GM12865 (cell line): ENCODE data around the gene CTDP1.
A peak's percentile ranks its signal among the peaks of the same experiment; 100 is the strongest.

Experiments
- DNase-seq: peaks from one replicate; pipeline ENCODE4 v3.0.0; 2010; ENCODE audit warnings: low read depth
- H3K4me3 ChIP-seq: 2 replicates; pipeline ENCODE4 v1.5.1; 2011; ENCODE audit warnings: mild to moderate bottlenecking, low read depth, low read length, control low read depth
- TF ChIP-seq, protein P1 (sequence below): IDR thresholded peaks from 2 replicates; pipeline ENCODE4 v1.5.1; 2011; ENCODE audit warnings: low read length, control low read depth, low read depth, inconsistent platforms; ENCODE audit not compliant: insufficient read depth; ENCODE audit errors: missing control alignments

Gene CTDP1

GRCh38 chr18:79640064-79640672, 39.4 kb upstream of the CTDP1 start:
- no peak overlapping the region for H3K4me3 ChIP-seq
- DNase-seq = no peak
- TF ChIP-seq, protein P1, sequence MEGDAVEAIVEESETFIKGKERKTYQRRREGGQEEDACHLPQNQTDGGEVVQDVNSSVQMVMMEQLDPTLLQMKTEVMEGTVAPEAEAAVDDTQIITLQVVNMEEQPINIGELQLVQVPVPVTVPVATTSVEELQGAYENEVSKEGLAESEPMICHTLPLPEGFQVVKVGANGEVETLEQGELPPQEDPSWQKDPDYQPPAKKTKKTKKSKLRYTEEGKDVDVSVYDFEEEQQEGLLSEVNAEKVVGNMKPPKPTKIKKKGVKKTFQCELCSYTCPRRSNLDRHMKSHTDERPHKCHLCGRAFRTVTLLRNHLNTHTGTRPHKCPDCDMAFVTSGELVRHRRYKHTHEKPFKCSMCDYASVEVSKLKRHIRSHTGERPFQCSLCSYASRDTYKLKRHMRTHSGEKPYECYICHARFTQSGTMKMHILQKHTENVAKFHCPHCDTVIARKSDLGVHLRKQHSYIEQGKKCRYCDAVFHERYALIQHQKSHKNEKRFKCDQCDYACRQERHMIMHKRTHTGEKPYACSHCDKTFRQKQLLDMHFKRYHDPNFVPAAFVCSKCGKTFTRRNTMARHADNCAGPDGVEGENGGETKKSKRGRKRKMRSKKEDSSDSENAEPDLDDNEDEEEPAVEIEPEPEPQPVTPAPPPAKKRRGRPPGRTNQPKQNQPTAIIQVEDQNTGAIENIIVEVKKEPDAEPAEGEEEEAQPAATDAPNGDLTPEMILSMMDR = no peak

GRCh38 chr18:79640875-79641274, 38.7 kb upstream of the CTDP1 start:
- no peak overlapping the region for H3K4me3 ChIP-seq
- TF ChIP-seq, protein P1 = no peak
- no peak for DNase-seq

DNA sequence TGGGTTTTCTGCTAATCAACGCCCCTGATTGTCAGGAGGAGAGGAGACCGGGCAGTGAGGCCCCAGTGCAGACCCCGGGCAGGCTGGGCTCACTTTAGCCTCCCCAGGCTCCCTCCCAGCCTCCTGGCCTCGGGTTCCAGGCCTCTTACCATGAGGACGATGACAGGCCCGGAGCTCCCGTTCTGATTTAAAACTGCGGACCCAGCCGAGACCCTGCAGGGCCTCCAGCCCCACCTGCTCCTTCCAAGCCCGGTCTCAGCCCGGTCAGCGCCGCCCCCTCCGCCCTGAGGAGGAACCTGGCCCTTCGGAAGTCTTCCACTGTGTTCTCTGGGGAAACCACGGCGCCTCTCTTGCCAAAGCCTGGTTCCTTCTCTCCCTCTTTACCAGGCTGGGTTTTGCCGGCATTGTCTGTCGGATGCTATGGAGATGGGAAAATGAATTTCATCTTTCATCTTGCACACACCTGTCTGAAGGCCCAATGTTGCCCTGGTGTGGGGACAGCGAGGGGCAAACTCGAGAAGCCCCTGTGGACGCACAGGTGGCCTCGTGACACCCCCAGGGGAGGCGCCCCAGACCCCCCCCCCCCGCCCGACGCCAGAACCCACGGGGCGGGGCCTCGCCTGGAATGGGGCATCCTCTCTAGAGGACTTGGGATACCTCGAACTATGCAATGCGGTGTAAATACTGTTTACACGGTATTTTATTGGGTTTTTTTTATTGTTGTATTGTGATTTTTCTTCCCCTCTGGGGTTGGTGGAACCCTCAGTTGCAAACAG, 37.7 kb upstream of the CTDP1 start:
- TF ChIP-seq, protein P1 = no peak
- no peak overlapping the region for H3K4me3 ChIP-seq
- DNase-seq = no peak

DNA sequence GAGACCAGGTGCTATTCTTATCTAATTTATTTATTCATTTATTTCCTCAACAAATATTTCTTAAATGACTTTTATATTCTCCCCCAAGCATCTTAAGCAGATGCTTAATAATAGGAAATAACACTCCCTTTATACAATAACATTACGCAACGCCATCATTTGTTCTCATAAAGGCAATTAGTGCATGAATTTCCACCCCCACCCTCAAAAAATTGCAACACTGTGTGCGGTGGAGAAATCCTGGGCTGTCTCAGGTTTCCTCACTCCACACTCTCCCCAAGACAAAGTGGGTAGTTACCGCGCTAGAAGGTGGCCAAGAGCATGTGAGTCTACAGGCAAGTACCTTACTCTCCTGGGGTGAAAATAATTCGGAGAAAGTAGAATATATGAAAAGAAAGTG, 37.0 kb upstream of the CTDP1 start:
- no peak overlapping the region for H3K4me3 ChIP-seq
- TF ChIP-seq, protein P1 = no peak
- DNase-seq = no peak

GRCh38 chr18:79643054-79643984, 36.3 kb upstream of the CTDP1 start:
- H3K4me3 ChIP-seq = no peak overlapping the region
- TF ChIP-seq, protein P1 = no peak
- no peak for DNase-seq

GRCh38 chr18:79644006-79644665, 35.5 kb upstream of the CTDP1 start:
- DNase-seq = peak; percentile 79

More at GRCh38 chr18:79644006-79644665, 35.5 kb upstream of the CTDP1 start:
- TF ChIP-seq, protein P1 = peak; percentile 90
- H3K4me3 ChIP-seq = no peak overlapping the region
